ENCODE results near the gene PDE4D. TPM values are rescaled to one million over a fixed set of nuclear protein-coding genes. Genes with fewer than 3 reads are reported as not detected.

The PDE4D gene
- polyA plus RNA-seq, 1 donor (not counting 4 experiments of a cell fraction or from before 2014, with no cell fraction given), result 3.6 TPM

DNA sequence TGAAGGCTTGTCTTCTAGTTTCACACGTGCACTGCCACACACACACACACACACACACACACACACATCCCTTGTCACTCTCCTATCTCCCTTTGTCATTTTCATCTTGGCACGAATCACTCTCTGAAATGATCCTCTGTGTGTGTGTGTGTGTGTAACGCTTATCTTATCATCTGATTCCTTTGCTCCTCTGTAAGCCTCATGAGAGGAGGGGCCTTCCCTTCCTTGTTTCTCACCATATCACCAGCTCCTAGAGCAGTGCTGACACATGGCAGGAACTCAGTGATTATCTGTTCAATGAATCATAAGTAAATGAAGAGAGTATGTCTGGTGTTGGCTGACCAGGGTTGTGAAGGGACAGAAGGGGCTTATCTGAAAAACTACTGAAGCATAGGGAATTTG is 53.3 kb downstream of the PDE4D start:
- FAIRE-seq, result no peak
- no peak overlapping the region for H3K27ac ChIP-seq (ENCODE audit: control insufficient read depth, insufficient read depth, low read length)

DNA sequence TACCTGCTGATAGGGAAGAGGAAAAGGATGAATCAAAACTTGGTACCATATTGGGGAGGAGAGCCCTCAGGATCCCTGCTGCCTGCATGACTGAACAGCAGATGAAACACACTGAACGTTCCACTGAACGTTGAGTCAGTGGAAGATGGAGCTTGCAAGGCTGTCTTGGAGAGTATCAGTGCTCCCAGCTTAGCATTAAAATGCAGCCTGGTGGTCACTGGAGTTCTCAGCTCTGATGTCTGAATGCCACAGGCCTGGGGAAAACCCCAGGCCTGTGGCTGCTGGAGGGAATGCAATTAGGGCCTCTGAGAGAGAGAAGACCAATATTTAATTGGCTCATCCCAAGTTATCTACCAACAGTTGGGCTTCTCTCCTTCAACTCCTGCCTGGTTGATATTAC is 54.5 kb downstream of the PDE4D start:
- H3K9me3 ChIP-seq (ENCODE audit: control insufficient read depth, low read depth, low read length), result no peaks in the 10 kb centered on the region
- H3K4me1 ChIP-seq (ENCODE audit: control insufficient read depth, extremely low read depth, insufficient read depth, low read length), result peaks cover 12% of the 10 kb centered on the region
- no peaks in the 10 kb centered on the region for H3K9me1 ChIP-seq (ENCODE audit: control insufficient read depth, extremely low read depth, insufficient read depth, low read length)
- H3K27ac ChIP-seq (ENCODE audit: control insufficient read depth, insufficient read depth, low read length), result no peak overlapping the region
- no peaks in the 10 kb centered on the region for H3K27me3 ChIP-seq (ENCODE audit: control insufficient read depth, extremely low read depth, insufficient read depth, low read length)
- no peaks in the 10 kb centered on the region for H4K20me1 ChIP-seq (ENCODE audit: control insufficient read depth, extremely low read depth, insufficient read depth, low read length)
- no peak for FAIRE-seq
- no peaks in the 10 kb centered on the region for H3K36me3 ChIP-seq (ENCODE audit: control insufficient read depth in 2 of 2, extremely low read depth in 1 of 2, insufficient read depth in 2 of 2, low read length in 2 of 2)
- no peak overlapping the region for H2AFZ ChIP-seq (ENCODE audit: control insufficient read depth, low read length)
- dilution Hi-C loops (cut with MboI; ENCODE audit: extremely low pct_ligation_motif_present, low sequenced_read_pairs), result no loop called here
- no peak for DNase-seq (ENCODE audit: low read depth, low spot score)
- H3K79me2 ChIP-seq (ENCODE audit: control insufficient read depth, insufficient read depth, low read length), result no peaks in the 10 kb centered on the region
- no peak overlapping the region for H3K4me3 ChIP-seq (ENCODE audit: control insufficient read depth in 2 of 3, extremely low read depth in 1 of 3, insufficient read depth in 2 of 3, low read depth in 1 of 3, low read length in 3 of 3)
- TF ChIP-seq EZH2 (IDR thresholded peaks at IDR 0.05; ENCODE audit: low read length), result no peak
- TF ChIP-seq, protein P1, sequence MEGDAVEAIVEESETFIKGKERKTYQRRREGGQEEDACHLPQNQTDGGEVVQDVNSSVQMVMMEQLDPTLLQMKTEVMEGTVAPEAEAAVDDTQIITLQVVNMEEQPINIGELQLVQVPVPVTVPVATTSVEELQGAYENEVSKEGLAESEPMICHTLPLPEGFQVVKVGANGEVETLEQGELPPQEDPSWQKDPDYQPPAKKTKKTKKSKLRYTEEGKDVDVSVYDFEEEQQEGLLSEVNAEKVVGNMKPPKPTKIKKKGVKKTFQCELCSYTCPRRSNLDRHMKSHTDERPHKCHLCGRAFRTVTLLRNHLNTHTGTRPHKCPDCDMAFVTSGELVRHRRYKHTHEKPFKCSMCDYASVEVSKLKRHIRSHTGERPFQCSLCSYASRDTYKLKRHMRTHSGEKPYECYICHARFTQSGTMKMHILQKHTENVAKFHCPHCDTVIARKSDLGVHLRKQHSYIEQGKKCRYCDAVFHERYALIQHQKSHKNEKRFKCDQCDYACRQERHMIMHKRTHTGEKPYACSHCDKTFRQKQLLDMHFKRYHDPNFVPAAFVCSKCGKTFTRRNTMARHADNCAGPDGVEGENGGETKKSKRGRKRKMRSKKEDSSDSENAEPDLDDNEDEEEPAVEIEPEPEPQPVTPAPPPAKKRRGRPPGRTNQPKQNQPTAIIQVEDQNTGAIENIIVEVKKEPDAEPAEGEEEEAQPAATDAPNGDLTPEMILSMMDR (optimal IDR thresholded peaks at IDR 0.05 in 1 of 3, IDR thresholded peaks at IDR 0.05 in 1 of 3, conservative IDR thresholded peaks at IDR 0.05 in 1 of 3; ENCODE audit: extremely low read depth in 1 of 3, insufficient read depth in 2 of 3, low read length in 3 of 3), result no peak
- H3K4me2 ChIP-seq (ENCODE audit: control insufficient read depth, extremely low read depth, insufficient read depth, low read depth, low read length), result no peak overlapping the region
- no peak overlapping the region for H3K9ac ChIP-seq (ENCODE audit: control insufficient read depth, extremely low read depth, insufficient read depth, low read length)

More for the DNA sequence above, 53.3 kb downstream of the PDE4D start:
- Histone ChIP-seq H4K20me1 (ENCODE audit: control insufficient read depth, extremely low read depth, insufficient read depth, low read length) (no peaks in the 10 kb centered on the region), H3K27me3 (ENCODE audit: control insufficient read depth, extremely low read depth, insufficient read depth, low read length) (no peaks in the 10 kb centered on the region), H3K4me3 (ENCODE audit: control insufficient read depth in 2 of 3, extremely low read depth in 1 of 3, insufficient read depth in 2 of 3, low read depth in 1 of 3, low read length in 3 of 3) (no peak overlapping the region), H3K79me2 (ENCODE audit: control insufficient read depth, insufficient read depth, low read length) (no peaks in the 10 kb centered on the region), H3K9ac (ENCODE audit: control insufficient read depth, extremely low read depth, insufficient read depth, low read length) (no peak overlapping the region), H3K9me3 (ENCODE audit: control insufficient read depth, low read depth, low read length) (no peaks in the 10 kb centered on the region), H3K9me1 (ENCODE audit: control insufficient read depth, extremely low read depth, insufficient read depth, low read length) (no peaks in the 10 kb centered on the region), H2AFZ (ENCODE audit: control insufficient read depth, low read length) (no peak overlapping the region), H3K4me1 (ENCODE audit: control insufficient read depth, extremely low read depth, insufficient read depth, low read length) (peaks cover 12% of the 10 kb centered on the region), H3K4me2 (ENCODE audit: control insufficient read depth, extremely low read depth, insufficient read depth, low read depth, low read length) (no peak overlapping the region), H3K36me3 (ENCODE audit: control insufficient read depth in 2 of 2, extremely low read depth in 1 of 2, insufficient read depth in 2 of 2, low read length in 2 of 2) (no peaks in the 10 kb centered on the region)
- dilution Hi-C loops (cut with MboI; ENCODE audit: extremely low pct_ligation_motif_present, low sequenced_read_pairs), result no loop called here
- TF ChIP-seq, protein P1 (optimal IDR thresholded peaks at IDR 0.05 in 1 of 3, IDR thresholded peaks at IDR 0.05 in 1 of 3, conservative IDR thresholded peaks at IDR 0.05 in 1 of 3; ENCODE audit: extremely low read depth in 1 of 3, insufficient read depth in 2 of 3, low read length in 3 of 3), result no peak
- TF ChIP-seq EZH2 (IDR thresholded peaks at IDR 0.05; ENCODE audit: low read length), result no peak
- no peak for DNase-seq (ENCODE audit: low read depth, low spot score)
